GM12892 (cell line): Measurements from ENCODE around the gene GDF9.

Experiments
- POLR2A ChIP-seq: IDR thresholded peaks from 2 replicates; pipeline ENCODE4 v1.6.1; 2011; ENCODE audit warnings: low read depth, low read length, control low read depth
- POLR2AphosphoS5 ChIP-seq: IDR thresholded peaks from 2 replicates; pipeline ENCODE4 v1.6.1; 2011; ENCODE audit warnings: low read depth, low read length, control low read depth

GRCh38 chr5:132850066-132850465 is 16.2 kb downstream of the GDF9 start:
- TF ChIP-seq POLR2A (no peak), POLR2AphosphoS5 (no peak)
